Measurements from ENCODE around the gene PEX26.

Gene PEX26

GRCh38 chr22:18042685-18043084 lies 35.1 kb upstream of the PEX26 start:
- DNase-seq (ENCODE audit: low spot score) (no peak), ATAC-seq (ENCODE audit: low read depth) (peak; percentile 31; the same call in 1 of the 3 replicates)
- Histone ChIP-seq H3K27me3 (ENCODE audit: insufficient read depth, poor library complexity, severe bottlenecking) (no peaks in the 10 kb centered on the region), H3K27ac (ENCODE audit: poor library complexity, severe bottlenecking) (peak overlapping the region; percentile 8), H3K9me3 (ENCODE audit: severe bottlenecking) (no peaks in the 10 kb centered on the region), H3K36me3 (ENCODE audit: low read depth) (no peaks in the 10 kb centered on the region), H3K4me3 (ENCODE audit: severe bottlenecking) (no peak overlapping the region), H3K4me1 (ENCODE audit: insufficient read depth, poor library complexity, severe bottlenecking) (peaks cover 8% of the 10 kb centered on the region)
- no peak for TF ChIP-seq CTCF (IDR thresholded peaks at IDR 0.05; ENCODE audit: poor library complexity, severe bottlenecking)

GRCh38 chr22:18044548-18045271 lies 33.1 kb upstream of the PEX26 start:
- no peak overlapping the region for H3K4me3 ChIP-seq (ENCODE audit: severe bottlenecking)
- ATAC-seq (ENCODE audit: low read depth) (no peak), DNase-seq (ENCODE audit: low spot score) (no peak)
- no peak overlapping the region for H3K27ac ChIP-seq (ENCODE audit: poor library complexity, severe bottlenecking)
- no peak for TF ChIP-seq CTCF (IDR thresholded peaks at IDR 0.05; ENCODE audit: poor library complexity, severe bottlenecking)
- H3K4me1 ChIP-seq (ENCODE audit: insufficient read depth, poor library complexity, severe bottlenecking), result peaks cover 3% of the 10 kb centered on the region
- H3K9me3 ChIP-seq (ENCODE audit: severe bottlenecking), result no peaks in the 10 kb centered on the region
- no peaks in the 10 kb centered on the region for H3K27me3 ChIP-seq (ENCODE audit: insufficient read depth, poor library complexity, severe bottlenecking)
- no peaks in the 10 kb centered on the region for H3K36me3 ChIP-seq (ENCODE audit: low read depth)

GRCh38 chr22:18045794-18046193 lies 32.0 kb upstream of the PEX26 start:
- DNase-seq (ENCODE audit: low spot score) (no peak), ATAC-seq (ENCODE audit: low read depth) (no peak)
- H3K27me3 ChIP-seq (ENCODE audit: insufficient read depth, poor library complexity, severe bottlenecking), result no peaks in the 10 kb centered on the region
- H3K4me1 ChIP-seq (ENCODE audit: insufficient read depth, poor library complexity, severe bottlenecking), result peaks cover 3% of the 10 kb centered on the region
- no peak overlapping the region for H3K27ac ChIP-seq (ENCODE audit: poor library complexity, severe bottlenecking)
- no peak for TF ChIP-seq CTCF (IDR thresholded peaks at IDR 0.05; ENCODE audit: poor library complexity, severe bottlenecking)
- H3K4me3 ChIP-seq (ENCODE audit: severe bottlenecking), result no peak overlapping the region
- no peaks in the 10 kb centered on the region for H3K9me3 ChIP-seq (ENCODE audit: severe bottlenecking)
- H3K36me3 ChIP-seq (ENCODE audit: low read depth), result no peaks in the 10 kb centered on the region

- Histone ChIP-seq H3K9me3 (ENCODE audit: severe bottlenecking) (no peaks in the 10 kb centered on the region), H3K4me1 (ENCODE audit: insufficient read depth, poor library complexity, severe bottlenecking) (peaks cover 1% of the 10 kb centered on the region), H3K27ac (ENCODE audit: poor library complexity, severe bottlenecking) (no peak overlapping the region), H3K4me3 (ENCODE audit: severe bottlenecking) (no peak overlapping the region), H3K27me3 (ENCODE audit: insufficient read depth, poor library complexity, severe bottlenecking) (no peaks in the 10 kb centered on the region), H3K36me3 (ENCODE audit: low read depth) (no peaks in the 10 kb centered on the region)
- DNase-seq (ENCODE audit: low spot score) (no peak), ATAC-seq (ENCODE audit: low read depth) (no peak)
- no peak for TF ChIP-seq CTCF (IDR thresholded peaks at IDR 0.05; ENCODE audit: poor library complexity, severe bottlenecking)
Measured at GRCh38 chr22:18048041-18048440, 29.7 kb upstream of the PEX26 start.

GRCh38 chr22:18048441-18048898 lies 29.3 kb upstream of the PEX26 start:
- DNase-seq (ENCODE audit: low spot score) (no peak), ATAC-seq (ENCODE audit: low read depth) (no peak)
- Histone ChIP-seq H3K27ac (ENCODE audit: poor library complexity, severe bottlenecking) (no peak overlapping the region), H3K4me3 (ENCODE audit: severe bottlenecking) (no peak overlapping the region), H3K27me3 (ENCODE audit: insufficient read depth, poor library complexity, severe bottlenecking) (no peaks in the 10 kb centered on the region), H3K9me3 (ENCODE audit: severe bottlenecking) (no peaks in the 10 kb centered on the region), H3K4me1 (ENCODE audit: insufficient read depth, poor library complexity, severe bottlenecking) (no peaks in the 10 kb centered on the region), H3K36me3 (ENCODE audit: low read depth) (no peaks in the 10 kb centered on the region)
- no peak for TF ChIP-seq CTCF (IDR thresholded peaks at IDR 0.05; ENCODE audit: poor library complexity, severe bottlenecking)
